Mucosa of stomach (tissue), 1 donor: ENCODE data around the gene RELA.

Source experiments
- H3K27me3 ChIP-seq: one replicate; pipeline ENCODE4 v1.7.0; 2013; ENCODE audit warnings: mild to moderate bottlenecking, low read length; ENCODE audit not compliant: control insufficient read depth, insufficient read depth
- H3K36me3 ChIP-seq: one replicate; pipeline ENCODE4 v1.7.0; 2013; ENCODE audit warnings: low read length; ENCODE audit not compliant: control insufficient read depth, insufficient read depth
- H3K4me1 ChIP-seq: one replicate; pipeline ENCODE4 v1.7.0; 2013; ENCODE audit warnings: mild to moderate bottlenecking, low read length; ENCODE audit not compliant: control insufficient read depth, insufficient read depth
- H3K4me3 ChIP-seq: one replicate; pipeline ENCODE4 v1.7.0; 2013; ENCODE audit warnings: low read length
- H3K9ac ChIP-seq: one replicate; pipeline ENCODE4 v1.7.0; 2013; ENCODE audit warnings: mild to moderate bottlenecking, low read length, moderate library complexity
- H3K9me3 ChIP-seq: one replicate; pipeline ENCODE4 v1.7.0; 2013; ENCODE audit warnings: mild to moderate bottlenecking, low read length, moderate library complexity; ENCODE audit not compliant: control insufficient read depth
- donor health status: Pancreatic carcinoma.

RELA gene

GRCh38 chr11:65611028-65611757, 51.5 kb downstream of the RELA start:
- Histone ChIP-seq H3K4me3 (no peak overlapping the region), H3K36me3 (peaks cover 5% of the 10 kb centered on the region), H3K27me3 (no peaks in the 10 kb centered on the region), H3K4me1 (peaks cover 46% of the 10 kb centered on the region), H3K9ac (peak overlapping the region; percentile 93), H3K9me3 (no peaks in the 10 kb centered on the region)

GRCh38 chr11:65610404-65610803, 52.3 kb downstream of the RELA start:
- H3K9me3 ChIP-seq = no peaks in the 10 kb centered on the region
- no peak overlapping the region for H3K4me3 ChIP-seq
- no peaks in the 10 kb centered on the region for H3K27me3 ChIP-seq
- H3K36me3 ChIP-seq = peaks cover 5% of the 10 kb centered on the region
- H3K9ac ChIP-seq = peak overlapping the region; percentile 93
- peaks cover 46% of the 10 kb centered on the region for H3K4me1 ChIP-seq

- H3K4me1 ChIP-seq = peaks cover 46% of the 10 kb centered on the region
- H3K36me3 ChIP-seq = peaks cover 5% of the 10 kb centered on the region
- H3K9me3 ChIP-seq = no peaks in the 10 kb centered on the region
- H3K4me3 ChIP-seq = no peak overlapping the region
- H3K9ac ChIP-seq = no peak overlapping the region
- H3K27me3 ChIP-seq = no peaks in the 10 kb centered on the region
These were observed 53.1 kb downstream of the RELA start for GRCh38 chr11:65609665-65610064.

DNA sequence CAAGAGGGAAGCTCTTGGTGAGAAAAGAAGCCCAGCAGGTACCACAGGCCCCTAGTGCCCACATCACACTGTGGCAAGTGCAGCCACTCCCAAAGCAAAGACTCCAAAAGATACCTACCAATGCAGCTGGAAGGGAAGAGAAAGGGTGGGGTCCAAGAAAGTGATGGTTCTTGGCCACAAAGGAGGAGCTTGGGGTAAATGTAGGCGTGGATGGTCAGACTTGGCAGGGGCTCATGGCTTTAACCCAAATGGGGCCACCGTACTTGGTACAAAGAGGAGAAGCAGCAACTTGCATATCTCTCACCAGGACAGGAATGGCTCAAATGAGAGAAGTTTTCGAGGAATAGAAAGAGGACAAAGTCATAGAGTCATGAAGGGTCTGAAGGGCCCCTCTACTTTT, 53.5 kb downstream of the RELA start:
- no peak overlapping the region for H3K4me3 ChIP-seq
- H3K9ac ChIP-seq = no peak overlapping the region
- H3K36me3 ChIP-seq = peaks cover 5% of the 10 kb centered on the region
- no peaks in the 10 kb centered on the region for H3K9me3 ChIP-seq
- no peaks in the 10 kb centered on the region for H3K27me3 ChIP-seq
- H3K4me1 ChIP-seq = peaks cover 46% of the 10 kb centered on the region

DNA sequence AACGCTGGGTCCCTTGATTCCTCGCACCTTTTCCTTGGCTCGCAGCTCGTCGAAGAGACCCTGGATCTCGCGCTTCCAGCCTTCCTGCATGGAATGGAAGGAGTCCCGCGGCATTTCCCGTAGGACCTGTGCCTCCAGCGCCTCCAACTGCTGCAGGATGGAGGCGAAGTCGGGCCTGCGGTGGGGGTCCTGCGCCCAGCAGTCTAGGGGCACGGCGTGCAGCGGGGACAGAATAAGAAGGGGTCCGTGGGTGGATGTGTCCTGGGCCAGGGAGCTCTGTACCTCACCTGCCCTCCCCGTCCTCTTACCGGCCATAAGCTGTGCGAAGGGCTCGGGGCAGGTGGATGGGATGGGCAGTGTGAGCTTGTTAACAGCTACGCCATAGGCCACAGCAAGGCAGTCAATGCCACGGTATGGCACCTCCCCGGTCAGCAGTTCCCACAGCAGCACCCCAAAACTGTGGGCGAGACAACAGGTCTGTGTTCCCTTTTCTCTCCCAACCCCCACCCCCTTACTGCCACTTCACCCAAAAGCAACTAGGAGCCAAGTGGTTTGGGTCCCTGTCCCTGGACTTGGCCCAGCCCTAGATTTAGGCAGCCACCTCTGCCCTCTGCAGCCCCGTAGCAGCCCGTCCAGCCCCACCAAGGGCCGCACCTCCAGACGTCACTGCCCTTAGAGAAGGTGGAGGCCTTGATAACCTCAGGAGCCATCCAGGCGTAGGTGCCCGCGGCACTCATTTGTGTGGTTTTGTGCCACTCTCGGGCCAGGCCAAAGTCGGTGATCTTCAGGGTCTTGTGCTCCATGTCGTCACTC, 54.9 kb downstream of the RELA start:
- no peaks in the 10 kb centered on the region for H3K27me3 ChIP-seq
- H3K36me3 ChIP-seq = peaks cover 5% of the 10 kb centered on the region
- H3K9me3 ChIP-seq = no peaks in the 10 kb centered on the region
- H3K9ac ChIP-seq = no peak overlapping the region
- H3K4me3 ChIP-seq = no peak overlapping the region
- H3K4me1 ChIP-seq = peaks cover 40% of the 10 kb centered on the region

GRCh38 chr11:65606876-65607613, 55.7 kb downstream of the RELA start:
- no peaks in the 10 kb centered on the region for H3K27me3 ChIP-seq
- H3K4me1 ChIP-seq = peaks cover 32% of the 10 kb centered on the region
- no peak overlapping the region for H3K9ac ChIP-seq
- no peak overlapping the region for H3K4me3 ChIP-seq
- H3K36me3 ChIP-seq = peaks cover 5% of the 10 kb centered on the region
- H3K9me3 ChIP-seq = no peaks in the 10 kb centered on the region

DNA sequence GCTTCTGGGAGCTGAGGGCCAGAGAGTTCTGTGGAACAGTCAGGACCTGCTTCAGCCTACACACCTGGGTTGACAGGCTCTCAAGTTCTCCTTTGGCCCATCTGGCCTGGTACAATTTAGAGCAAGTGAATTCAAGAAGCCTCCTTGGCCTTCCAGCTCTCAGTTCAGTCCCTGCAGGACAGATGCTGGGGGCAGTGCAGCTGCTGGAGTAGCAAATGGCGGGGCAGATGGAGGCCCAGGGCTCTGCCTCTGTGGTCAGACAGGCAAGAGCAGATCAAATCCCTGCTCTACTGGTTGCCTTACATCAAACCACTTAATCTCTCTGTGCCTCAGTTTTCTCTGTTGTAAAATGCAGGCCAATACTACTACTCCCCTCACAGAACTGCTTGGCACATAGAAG, 58.5 kb downstream of the RELA start:
- Histone ChIP-seq H3K27me3 (no peaks in the 10 kb centered on the region), H3K4me1 (peaks cover 6% of the 10 kb centered on the region), H3K9me3 (no peaks in the 10 kb centered on the region), H3K36me3 (peaks cover 5% of the 10 kb centered on the region), H3K9ac (no peak overlapping the region), H3K4me3 (no peak overlapping the region)
